Keratinocyte (primary cell): ENCODE results near the gene TVP23A. TPM values are rescaled to one million over a fixed set of nuclear protein-coding genes. Genes with fewer than 3 reads are reported as not detected.

ENCODE experiments used
- DNase-seq: peaks from one replicate; pipeline ENCODE4 v3.0.0-alpha.2; 2011; ENCODE audit warnings: low read depth, missing footprints, low spot score
- FAIRE-seq: peaks from 2 replicates; lab custom pipeline; 2011; peaks lifted over from hg19 to GRCh38; lab: Jason Lieb, UNC
- H2AFZ ChIP-seq: 2 replicates; pipeline ENCODE4 v1.6.0; 2012; ENCODE audit warnings: low read length, control low read depth, inconsistent platforms; ENCODE audit not compliant: control insufficient read depth
- H3K27ac ChIP-seq: 2 replicates; pipeline ENCODE4 v1.5.1; 2011; ENCODE audit warnings: low read length; ENCODE audit not compliant: control insufficient read depth, insufficient read depth
- H3K27me3 ChIP-seq: 3 replicates; pipeline ENCODE4 v1.6.0; 2011; ENCODE audit warnings: low read length; ENCODE audit not compliant: control insufficient read depth, insufficient read depth; ENCODE audit errors: extremely low read depth
- H3K36me3 ChIP-seq, 2 experiments: 2 replicates in 1 of 2; 3 replicates in 1 of 2; pipeline ENCODE4 v1.5.1; 2011; ENCODE audit warnings: low read length in 2 of 2, mild to moderate bottlenecking in 1 of 2; ENCODE audit not compliant: control insufficient read depth in 2 of 2, insufficient read depth in 2 of 2; ENCODE audit errors: extremely low read depth in 1 of 2
- H3K4me1 ChIP-seq: 3 replicates; pipeline ENCODE4 v1.5.1; 2011; ENCODE audit warnings: low read length; ENCODE audit not compliant: control insufficient read depth, insufficient read depth; ENCODE audit errors: extremely low read depth
- H3K4me2 ChIP-seq: 3 replicates; pipeline ENCODE4 v1.6.0; 2011; ENCODE audit warnings: low read depth, low read length; ENCODE audit not compliant: control insufficient read depth, insufficient read depth; ENCODE audit errors: extremely low read depth
- H3K4me3 ChIP-seq, 3 experiments: fragments of 200-600 bp in 1 of 3; sonication (generic) in 1 of 3; 2 replicates in 2 of 3; 3 replicates in 1 of 3; pipeline ENCODE4 v1.5.1; 2011 to 2016; ENCODE audit warnings: low read length in 3 of 3, mild to moderate bottlenecking in 3 of 3, control low read depth in 2 of 3, inconsistent platforms in 1 of 3, low read depth in 1 of 3, mixed read lengths in 1 of 3, mixed run types in 1 of 3, moderate library complexity in 1 of 3; ENCODE audit not compliant: control insufficient read depth in 2 of 3, insufficient read depth in 2 of 3; ENCODE audit errors: extremely low read depth in 1 of 3
- H3K79me2 ChIP-seq: 2 replicates; pipeline ENCODE4 v1.6.0; 2012; ENCODE audit warnings: low read length; ENCODE audit not compliant: control insufficient read depth, insufficient read depth
- H3K9ac ChIP-seq: 3 replicates; pipeline ENCODE4 v1.6.0; 2011; ENCODE audit warnings: low read length; ENCODE audit not compliant: control insufficient read depth, insufficient read depth; ENCODE audit errors: extremely low read depth
- H3K9me1 ChIP-seq: 3 replicates; pipeline ENCODE4 v1.6.0; 2011; ENCODE audit warnings: low read length; ENCODE audit not compliant: control insufficient read depth, insufficient read depth; ENCODE audit errors: extremely low read depth
- H3K9me3 ChIP-seq: 2 replicates; pipeline ENCODE4 v1.5.1; 2012; ENCODE audit warnings: low read depth, low read length; ENCODE audit not compliant: control insufficient read depth
- H4K20me1 ChIP-seq: 3 replicates; pipeline ENCODE4 v1.6.0; 2011; ENCODE audit warnings: low read length; ENCODE audit not compliant: control insufficient read depth, insufficient read depth; ENCODE audit errors: extremely low read depth
- CTCF ChIP-seq, 3 experiments: IDR thresholded peaks in 1 of 3; conservative IDR thresholded peaks in 1 of 3; optimal IDR thresholded peaks in 1 of 3; 2 replicates in 2 of 3; 3 replicates in 1 of 3; pipeline versions ENCODE3 to v1.5.1; 2011; ENCODE audit warnings: low read length in 3 of 3, mild to moderate bottlenecking in 3 of 3, moderate library complexity in 2 of 3, control low read depth in 1 of 3, inconsistent platforms in 1 of 3; ENCODE audit not compliant: insufficient read depth in 2 of 3; ENCODE audit errors: extremely low read depth in 1 of 3
- EZH2 ChIP-seq: IDR thresholded peaks from one replicate; pipeline ENCODE4 v1.6.1; 2012; ENCODE audit warnings: inconsistent platforms, mild to moderate bottlenecking, low read length, moderate library complexity
- dilution Hi-C: fragments of 300-500 bp; cut with MboI; formaldehyde crosslinking; loops from one replicate; pipeline ENCODE4 v1.7.0; 2020; ENCODE audit warnings: low sequenced_read_pairs; ENCODE audit not compliant: extremely low pct_ligation_motif_present
- polyA plus RNA-seq, 5 experiments: library from polyadenylated mRNA; depleted of rRNA in 3 of 5; stranded (reverse) in 3 of 5; stranded (forward) in 1 of 5; unstranded in 1 of 5; fragments of >200 nt; gene quantifications; 1 replicate in 1 of 5; 2 replicates in 3 of 5; 3 replicates in 1 of 5; pipeline versions ENCODE4 v1.2.1 to v1.2.3, GENCODE V29; 2011 to 2012; ENCODE audit warnings: missing spikeins in 2 of 5, low read depth in 1 of 5, low replicate concordance in 1 of 5

TVP23A gene
- polyA plus RNA-seq, 1 donor (not counting 4 experiments of a cell fraction or from before 2014, with no cell fraction given), result not detected

DNA sequence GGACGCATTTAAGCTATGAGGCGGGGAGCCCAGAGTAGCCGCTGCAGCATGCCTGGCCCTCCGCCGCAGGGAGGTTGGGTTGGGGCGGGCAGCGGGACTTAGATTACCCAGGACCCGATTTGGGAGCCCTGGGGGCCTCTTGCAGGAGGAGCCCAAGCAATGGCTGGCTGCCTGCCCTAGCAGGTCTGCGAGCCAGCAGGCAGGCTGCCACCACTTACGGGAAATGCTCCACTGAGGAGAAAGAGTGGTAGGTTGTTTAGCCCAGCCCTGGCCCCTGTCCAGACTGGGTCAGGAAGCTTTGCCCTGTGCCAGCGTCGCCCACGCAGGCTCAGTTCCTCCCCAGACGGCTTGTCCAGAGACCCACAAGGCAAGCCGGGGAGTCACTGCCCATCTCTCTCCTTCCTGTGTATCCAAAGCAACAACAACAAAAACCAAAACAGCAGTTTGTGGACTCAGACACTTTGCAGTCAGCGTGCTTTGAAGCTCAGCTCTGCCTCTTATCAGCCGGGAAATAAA lies 10.3 kb upstream of the TVP23A start:
- Histone ChIP-seq H3K4me2 (peak overlapping the region; percentile 36), H3K4me3 (peak overlapping the region in 1 of 3 experiments; percentile 4), H2AFZ (peak overlapping the region; percentile 32), H3K27ac (no peak overlapping the region), H3K36me3 (no peaks in the 10 kb centered on the region), H3K27me3 (peaks cover 8% of the 10 kb centered on the region), H3K9me1 (no peaks in the 10 kb centered on the region), H4K20me1 (no peaks in the 10 kb centered on the region), H3K79me2 (no peaks in the 10 kb centered on the region), H3K9me3 (no peaks in the 10 kb centered on the region), H3K4me1 (peaks cover 13% of the 10 kb centered on the region), H3K9ac (no peak overlapping the region)
- dilution Hi-C loops, result no loop called here
- FAIRE-seq, result no peak
- no peak for DNase-seq
- TF ChIP-seq EZH2 (no peak), CTCF (optimal IDR thresholded peaks at IDR 0.05 in 1 of 3, IDR thresholded peaks at IDR 0.05 in 1 of 3, conservative IDR thresholded peaks at IDR 0.05 in 1 of 3; ENCODE audit: extremely low read depth in 1 of 3, insufficient read depth in 2 of 3, low read length in 3 of 3) (no peak)

GRCh38 chr16:10827691-10828341 lies 9.2 kb upstream of the TVP23A start:
- Histone ChIP-seq H3K4me2 (no peak overlapping the region), H3K4me3 (no peak overlapping the region)

More at GRCh38 chr16:10827691-10828341, 9.2 kb upstream of the TVP23A start:
- no peak for FAIRE-seq
- no peak for DNase-seq
- no peak overlapping the region for H2AFZ ChIP-seq
- dilution Hi-C loops, result no loop called here
- no peaks in the 10 kb centered on the region for H4K20me1 ChIP-seq
- no peaks in the 10 kb centered on the region for H3K9me1 ChIP-seq
- no peaks in the 10 kb centered on the region for H3K9me3 ChIP-seq
- H3K4me1 ChIP-seq, result peaks cover 13% of the 10 kb centered on the region
- H3K9ac ChIP-seq, result no peak overlapping the region
- H3K79me2 ChIP-seq, result no peaks in the 10 kb centered on the region
- H3K36me3 ChIP-seq, result no peaks in the 10 kb centered on the region
- TF ChIP-seq EZH2, result no peak
- TF ChIP-seq CTCF (optimal IDR thresholded peaks at IDR 0.05 in 1 of 3, IDR thresholded peaks at IDR 0.05 in 1 of 3, conservative IDR thresholded peaks at IDR 0.05 in 1 of 3; ENCODE audit: extremely low read depth in 1 of 3, insufficient read depth in 2 of 3, low read length in 3 of 3), result no peak
- peaks cover 7% of the 10 kb centered on the region for H3K27me3 ChIP-seq
- H3K27ac ChIP-seq, result no peak overlapping the region
